ENCODE results near the gene DTWD1. TPM values are rescaled to one million over a fixed set of nuclear protein-coding genes. Genes with fewer than 3 reads are reported as not detected.

Gene DTWD1
- total and polyA plus RNA-seq, 2 of the 4 experiments (the other 2 are of a cell fraction), result 19.9 to 20.1 TPM

DNA sequence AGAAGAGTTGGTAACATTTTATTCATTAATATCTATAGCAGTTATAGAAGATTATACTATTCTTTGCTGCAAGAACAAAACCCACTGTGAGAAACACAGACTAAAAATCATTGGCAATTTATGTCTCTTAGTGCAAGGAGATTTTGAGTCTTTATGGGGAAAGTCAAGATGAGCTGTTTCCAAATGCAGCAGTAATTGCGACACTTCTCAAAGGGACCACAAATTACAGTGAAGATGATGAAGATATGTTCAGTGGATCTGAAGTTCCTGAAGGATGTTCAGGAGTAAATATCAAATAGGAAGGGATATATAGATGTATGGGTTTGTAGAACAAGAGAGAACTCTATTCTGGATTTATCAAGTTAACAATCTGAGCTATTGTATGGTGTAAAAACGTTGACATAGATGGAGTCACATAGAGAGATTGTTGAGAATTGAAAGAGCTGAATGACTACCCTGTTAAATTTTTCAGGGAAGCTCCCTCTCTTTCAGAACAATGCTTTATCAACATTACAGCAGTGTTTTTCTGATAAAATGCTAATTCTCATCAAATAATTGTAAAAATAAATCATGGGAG is 71.8 kb downstream of the DTWD1 start:
- dilution Hi-C loops (cut with HindIII; ENCODE audit: low sequenced_read_pairs, unreplicated experiment) (no loop called here), intact Hi-C loops (cut with micrococcal nuclease) (no loop called here), in situ Hi-C loops (cut with MboI; ENCODE audit: low sequenced_read_pairs) (no loop called here)
- no peak overlapping the region for H3K4ac ChIP-seq (ENCODE audit: low read depth, low read length)
- no peak overlapping the region for H3K4me2 ChIP-seq (ENCODE audit: low read depth, low read length)
- H4K91ac ChIP-seq (ENCODE audit: insufficient read depth, low read depth, low read length), result no peak overlapping the region
- H3K4me1 ChIP-seq (ENCODE audit: control insufficient read depth, insufficient read depth, low read length), result peaks cover 5% of the 10 kb centered on the region; the same call in 1 of the 2 replicates
- no TSS peak for BruUV-seq (replicated peaks)
- no peaks in the 10 kb centered on the region for H3K9me3 ChIP-seq (ENCODE audit: control insufficient read depth, insufficient read depth, low read length)
- ChIA-PET POLR2A (ENCODE audit: unreplicated experiment) (no interaction called here), CTCF (no interaction called here)
- H2BK20ac ChIP-seq (ENCODE audit: low read depth, low read length), result no peak overlapping the region
- no peak overlapping the region for H3K23ac ChIP-seq (ENCODE audit: low read depth, low read length)
- H3K9ac ChIP-seq (ENCODE audit: low read depth, low read length), result no peak overlapping the region
- no peaks in the 10 kb centered on the region for H3K27me3 ChIP-seq (ENCODE audit: control insufficient read depth, insufficient read depth, low read length)
- no peaks in the 10 kb centered on the region for H4K20me1 ChIP-seq (ENCODE audit: insufficient read depth, low read length)
- H4K8ac ChIP-seq (ENCODE audit: low read depth in 2 of 2, low read length in 2 of 2), result no peak overlapping the region
- no peak overlapping the region for H3K14ac ChIP-seq (replicated peaks; ENCODE audit: low read depth, low read length)
- no peak overlapping the region for H2BK15ac ChIP-seq (ENCODE audit: low read depth, low read length)
- H3K56ac ChIP-seq (ENCODE audit: extremely low read depth, insufficient read depth, low read length), result no peak overlapping the region
- H2BK120ac ChIP-seq (ENCODE audit: low read depth, low read length), result no peak overlapping the region
- no peaks in the 10 kb centered on the region for H3K9me1 ChIP-seq (ENCODE audit: insufficient read depth, low read length)
- no peak overlapping the region for H3K4me3 ChIP-seq (ENCODE audit: insufficient read depth, low read depth, low read length)
- DNase-seq (no peak), ATAC-seq (ENCODE audit: low read depth) (no peak)
- H3K79me1 ChIP-seq (ENCODE audit: low read depth in 1 of 2, low read length in 2 of 2), result no peaks in the 10 kb centered on the region
- H3K18ac ChIP-seq (ENCODE audit: low read depth, low read length), result no peak overlapping the region; the same call in 1 of the 2 replicates
- no peak overlapping the region for H4K5ac ChIP-seq (ENCODE audit: low read depth, low read length)
- H3K27ac ChIP-seq (ENCODE audit: insufficient read depth, low read length), result peak overlapping the region; percentile 32; the same call in 1 of the 2 replicates
- TF ChIP-seq RCOR1 (IDR thresholded peaks at IDR 0.05; ENCODE audit: insufficient replicate concordance, low read length), result no peak
- peak; percentile 79 for TF ChIP-seq CEBPB (IDR thresholded peaks at IDR 0.05; ENCODE audit: low read depth, low read length)
- H2AFZ ChIP-seq (replicated peaks; ENCODE audit: low read length, poor library complexity), result no peak overlapping the region
- H2BK5ac ChIP-seq (ENCODE audit: low read depth, low read length, poor library complexity, severe bottlenecking), result peak overlapping the region; percentile 84
- WGBS, 2 experiments (ENCODE audit: extremely low coverage in 2 of 2, insufficient read length in 1 of 2), result no CpG with 5 or more reads among the region's 2 CpGs
- no peaks in the 10 kb centered on the region for H3K36me3 ChIP-seq (ENCODE audit: control insufficient read depth, insufficient read depth, low read length)
- H2AK9ac ChIP-seq (replicated peaks; ENCODE audit: low read depth, low read length, poor library complexity), result no peak overlapping the region
- H2AK5ac ChIP-seq (ENCODE audit: low read depth, low read length), result no peak overlapping the region
